HG03575 (cell line): ENCODE results near the gene LSP1.
"Not testable (repeated sequence)": the region's sequence is repeated elsewhere in the genome, so short reads cannot be mapped to it uniquely, and the experiment has no call there.

Source experiments
- ATAC-seq: cut with Tn5 transposase; IDR thresholded peaks from one replicate; pipeline ENCODE4 v1.9.1; 2021; ENCODE audit not compliant: unreplicated experiment, insufficient number of reproducible peaks, low FRiP score; ENCODE audit errors: extremely low read depth

LSP1 gene

GRCh38 chr11:1852877-1853276, at the start of gene LSP1:
Gene LSP1, plus strand, starts transcription at chr11:1853084. Its CDS starts 61 bp downstream, at chr11:1853145.
- peak; percentile 19 for ATAC-seq

DNA sequence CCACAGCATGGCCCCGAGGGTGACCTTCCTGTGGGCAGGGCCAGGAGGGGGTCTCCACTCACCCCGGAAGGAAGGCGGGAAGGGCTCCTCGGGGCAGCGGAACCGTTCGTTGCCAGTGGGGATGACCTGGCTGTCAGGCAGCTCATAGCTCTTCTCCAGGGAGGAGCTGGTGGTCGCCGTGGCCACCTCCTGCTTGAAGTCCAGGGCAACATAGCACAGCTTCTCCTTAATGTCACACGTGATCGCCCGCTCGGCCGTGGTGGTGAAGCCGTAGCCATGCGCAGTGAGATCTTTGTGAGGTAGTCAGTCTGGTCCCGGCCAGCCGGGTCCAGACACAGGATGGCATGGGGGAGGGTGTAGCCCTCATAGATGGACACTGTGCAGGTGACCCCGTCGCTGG, 49.6 kb upstream of the LSP1 start:
- no peak for ATAC-seq

DNA sequence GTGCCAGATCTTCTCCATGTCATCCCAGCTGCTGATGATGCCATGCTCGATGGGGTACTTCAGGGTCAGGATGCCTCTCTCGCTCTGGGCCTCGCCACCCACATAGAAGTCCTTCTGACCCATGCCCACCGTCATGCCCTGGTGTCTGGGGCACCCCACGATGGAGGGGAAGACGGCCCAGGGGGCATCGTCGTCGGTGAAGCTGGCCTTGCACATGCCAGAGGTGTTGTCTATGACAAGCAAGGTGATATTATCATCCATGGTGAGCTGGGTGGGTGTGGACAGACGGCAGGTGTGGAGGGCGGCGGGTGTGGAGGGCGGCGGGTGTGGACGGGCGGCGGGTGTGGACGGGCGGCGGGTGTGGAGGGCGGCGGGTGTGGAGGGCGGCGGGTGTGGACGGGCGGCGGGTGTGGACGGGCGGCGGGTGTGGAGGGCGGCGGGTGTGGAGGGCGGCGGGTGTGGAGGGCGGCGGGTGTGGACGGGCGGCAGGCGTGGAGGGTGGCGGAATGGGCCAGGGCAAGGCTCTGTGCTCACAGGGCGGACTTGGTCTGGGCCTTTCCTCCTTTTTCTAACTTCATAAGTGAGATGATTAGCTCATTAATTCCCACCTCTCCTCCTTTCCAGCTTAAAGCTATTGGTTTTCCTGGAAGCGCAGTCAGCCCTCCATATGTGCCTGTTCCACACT, 48.9 kb upstream of the LSP1 start:
- ATAC-seq: not testable (repeated sequence)

DNA sequence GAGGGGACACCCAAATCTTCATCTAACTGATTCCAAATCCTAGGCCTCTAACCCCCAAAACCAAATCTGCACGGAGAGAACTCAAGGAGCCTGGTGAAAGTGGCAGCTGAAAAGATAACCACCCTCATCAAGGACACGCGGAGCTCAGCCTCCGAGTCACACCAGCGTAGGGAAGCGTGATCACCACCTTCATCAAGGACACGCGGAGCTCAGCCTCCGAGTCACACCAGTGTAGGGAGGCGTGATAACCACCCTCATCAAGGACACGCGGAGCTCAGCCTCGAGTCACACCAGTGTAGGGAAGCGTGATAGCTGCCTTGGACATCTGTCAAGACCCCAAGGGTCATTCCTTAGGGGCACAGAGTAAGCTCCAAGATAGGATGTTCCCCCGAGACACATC, 47.4 kb upstream of the LSP1 start:
- ATAC-seq: no peak

- no peak for ATAC-seq
These were observed 45.5 kb upstream of the LSP1 start for GRCh38 chr11:1807264-1807995.

DNA sequence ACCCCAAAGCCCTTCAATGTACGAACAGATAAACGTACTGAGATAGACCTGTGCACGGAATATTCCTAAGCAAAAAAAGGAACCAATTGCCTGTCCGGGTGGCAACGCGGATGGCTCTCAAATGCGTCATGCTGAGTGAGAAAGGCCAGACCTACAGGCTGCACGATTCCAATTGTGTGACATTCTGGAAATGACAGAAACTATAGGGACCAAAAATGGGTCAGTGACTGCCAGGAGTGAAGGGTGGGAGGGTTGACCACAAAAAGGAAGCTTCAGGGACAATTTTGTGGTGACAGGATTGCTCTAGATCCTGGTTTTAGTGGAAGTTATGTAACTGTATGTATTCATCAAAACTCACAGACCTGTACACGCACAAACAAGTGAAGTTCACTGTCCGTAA, 42.1 kb upstream of the LSP1 start:
- no peak for ATAC-seq

- ATAC-seq: no peak
These were observed 40.6 kb upstream of the LSP1 start for GRCh38 chr11:1812274-1812673.

- ATAC-seq: no peak
These were observed 40.1 kb upstream of the LSP1 start for GRCh38 chr11:1812801-1813200.

DNA sequence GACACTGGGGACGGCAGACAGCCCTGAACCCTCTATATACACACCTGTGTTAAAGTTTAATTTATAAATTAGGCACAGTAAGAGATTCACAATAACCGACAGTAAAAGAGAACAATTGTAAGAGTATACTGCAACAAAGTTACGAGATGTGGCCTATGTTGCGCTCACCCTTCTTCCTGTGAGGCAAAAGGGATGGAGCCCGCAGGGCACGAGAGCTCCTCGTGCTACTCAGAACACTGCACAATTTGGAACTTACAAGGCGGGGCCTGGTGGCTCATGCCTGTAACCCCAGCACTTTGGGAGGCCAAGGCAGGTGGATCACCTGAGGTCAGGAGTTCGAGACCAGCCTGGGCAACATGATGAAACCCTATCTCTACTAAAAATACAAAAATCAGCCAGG, 39.5 kb upstream of the LSP1 start:
- ATAC-seq: not testable (repeated sequence)

DNA sequence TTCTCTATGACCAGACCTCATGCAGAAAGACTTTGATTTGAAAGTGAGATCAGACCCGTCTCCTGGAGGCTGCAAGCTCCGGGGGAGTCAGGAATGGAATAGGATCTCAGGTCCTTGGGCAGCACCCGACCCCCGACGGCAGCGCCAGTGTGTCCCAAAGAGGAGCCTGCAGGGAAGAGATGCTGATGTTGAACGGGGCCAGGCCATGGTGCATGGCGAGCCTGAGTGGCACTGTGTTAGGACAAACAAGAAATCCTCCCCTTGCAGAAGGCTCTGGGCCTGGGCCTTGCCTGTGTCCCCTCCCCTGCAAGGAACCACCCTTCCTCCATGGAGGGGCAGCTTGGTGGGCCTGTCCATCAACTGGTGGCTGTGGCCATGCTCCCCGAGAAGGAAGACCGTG, 38.2 kb upstream of the LSP1 start:
- no peak for ATAC-seq

DNA sequence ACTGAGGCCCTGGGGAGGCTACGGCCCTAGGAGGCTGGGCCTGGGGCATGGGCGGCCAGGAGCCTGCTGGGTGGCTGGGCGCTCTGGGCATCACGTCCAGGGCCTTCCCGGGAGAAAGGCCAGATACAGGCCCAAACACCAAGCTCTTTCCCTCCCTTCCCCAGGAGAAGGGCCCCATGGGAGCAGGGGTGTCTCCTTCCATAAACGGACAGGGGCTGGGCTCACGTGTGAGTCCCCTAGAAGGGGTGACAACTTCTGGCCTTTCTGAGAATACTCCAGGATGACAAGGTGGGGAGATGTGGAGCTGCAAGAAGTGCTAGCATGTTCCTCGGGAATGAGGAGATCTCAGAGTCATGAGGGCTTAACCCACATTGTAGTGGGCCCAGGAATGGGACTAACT, 37.6 kb upstream of the LSP1 start:
- no peak for ATAC-seq

DNA sequence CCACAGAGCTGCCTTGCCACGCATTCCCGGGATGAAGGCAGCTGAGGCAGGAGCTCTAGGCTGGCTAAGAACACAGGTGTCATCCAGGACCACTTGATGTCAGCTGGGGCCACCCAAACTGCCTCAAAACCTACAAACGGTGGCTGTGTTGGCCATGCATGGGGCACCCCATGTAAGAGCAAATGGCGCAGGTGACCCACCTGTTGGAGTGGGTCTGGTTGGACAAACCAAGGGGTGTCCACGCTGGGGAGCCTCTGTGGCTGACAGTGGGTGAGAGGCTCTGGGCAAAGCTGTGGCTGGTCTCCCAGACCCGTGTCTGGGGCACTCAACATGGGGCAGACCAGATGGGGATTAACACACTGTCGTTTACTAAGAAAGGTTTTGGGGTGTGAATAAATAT, 37.1 kb upstream of the LSP1 start:
- ATAC-seq: no peak

- ATAC-seq: no peak
These were observed 35.9 kb upstream of the LSP1 start for GRCh38 chr11:1817000-1817399.

DNA sequence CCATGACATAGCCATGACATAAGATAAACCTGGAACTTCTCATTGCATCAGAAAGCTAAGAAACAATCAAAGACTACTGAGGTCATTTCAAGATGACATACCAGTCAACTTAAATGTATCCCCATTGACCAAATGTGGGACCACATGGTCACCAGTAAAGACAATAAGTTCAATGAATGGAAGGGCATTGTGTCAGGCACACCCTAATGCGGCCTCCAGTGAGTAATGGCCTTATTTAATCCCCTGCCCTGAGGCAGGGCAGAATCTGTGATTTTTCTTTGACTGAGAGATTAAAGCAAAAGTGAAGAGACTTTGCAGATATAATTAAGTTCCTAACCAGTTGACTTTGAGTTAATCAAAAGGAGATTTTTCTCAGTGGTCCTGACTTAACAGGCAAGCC, 35.4 kb upstream of the LSP1 start:
- ATAC-seq: no peak

- ATAC-seq: no peak
These were observed 33.8 kb upstream of the LSP1 start for GRCh38 chr11:1819074-1819473.

GRCh38 chr11:1820463-1821325, 32.2 kb upstream of the LSP1 start:
- no peak for ATAC-seq

- no peak for ATAC-seq
These were observed 31.3 kb upstream of the LSP1 start for GRCh38 chr11:1821562-1821961.

- ATAC-seq: no peak
These were observed 30.1 kb upstream of the LSP1 start for GRCh38 chr11:1822648-1823375.
